GM19238 (cell line): ENCODE measurements around the gene SEC14L5.

Source experiments
- DNase-seq: peaks from one replicate; pipeline ENCODE4 v3.0.0; 2011; ENCODE audit warnings: low spot score; ENCODE audit not compliant: insufficient read length

SEC14L5 gene

GRCh38 chr16:4982056-4982867 lies 24.1 kb downstream of the SEC14L5 start:
- DNase-seq = no peak

- no peak for DNase-seq
Measured at GRCh38 chr16:4984174-4984990, 26.3 kb downstream of the SEC14L5 start.

GRCh38 chr16:4987250-4987579 lies 29.1 kb downstream of the SEC14L5 start:
- no peak for DNase-seq

- DNase-seq = no peak
Measured at GRCh38 chr16:4987580-4988374, 29.6 kb downstream of the SEC14L5 start.

GRCh38 chr16:4988647-4989046 lies 30.5 kb downstream of the SEC14L5 start:
- no peak for DNase-seq

- no peak for DNase-seq
Measured at GRCh38 chr16:4989391-4990006, 31.4 kb downstream of the SEC14L5 start.

- no peak for DNase-seq
Measured at GRCh38 chr16:4990415-4990814, 32.3 kb downstream of the SEC14L5 start.

GRCh38 chr16:4991754-4992153 lies 33.6 kb downstream of the SEC14L5 start:
- DNase-seq = no peak

- no peak for DNase-seq
Measured at GRCh38 chr16:4994719-4995434, 36.7 kb downstream of the SEC14L5 start.

- no peak for DNase-seq
Measured at GRCh38 chr16:5000573-5001001, 42.5 kb downstream of the SEC14L5 start.

GRCh38 chr16:5001571-5001970 lies 43.4 kb downstream of the SEC14L5 start:
- no peak for DNase-seq

- DNase-seq = no peak
Measured at GRCh38 chr16:5001986-5002385, 43.9 kb downstream of the SEC14L5 start.

GRCh38 chr16:5002699-5003143 lies 44.6 kb downstream of the SEC14L5 start:
- no peak for DNase-seq

GRCh38 chr16:5003211-5003610 lies 45.1 kb downstream of the SEC14L5 start:
- DNase-seq = no peak

- no peak for DNase-seq
Measured at GRCh38 chr16:5003828-5004227, 45.7 kb downstream of the SEC14L5 start.

GRCh38 chr16:5004311-5004710 lies 46.2 kb downstream of the SEC14L5 start:
- DNase-seq = no peak

GRCh38 chr16:5005916-5006315 lies 47.8 kb downstream of the SEC14L5 start:
- no peak for DNase-seq

GRCh38 chr16:5006348-5007193 lies 48.4 kb downstream of the SEC14L5 start:
- no peak for DNase-seq

GRCh38 chr16:5007256-5007655 lies 49.1 kb downstream of the SEC14L5 start:
- no peak for DNase-seq

GRCh38 chr16:5008311-5008731 lies 50.2 kb downstream of the SEC14L5 start:
- no peak for DNase-seq
